Fibroblast of lung (primary cell): ENCODE results near the gene SUMF1.

Experiments
- CTCF ChIP-seq, 2 donors: IDR thresholded peaks in 1 of 2; conservative IDR thresholded peaks in 1 of 2; 1 replicate in 1 of 2; 2 replicates in 1 of 2; pipeline ENCODE4 v1.5.1; 2011 to 2012; ENCODE audit warnings: low read length in 2 of 2, control low read depth in 1 of 2, inconsistent platforms in 1 of 2, low read depth in 1 of 2, mild to moderate bottlenecking in 1 of 2
- EZH2 ChIP-seq: IDR thresholded peaks from 2 replicates; pipeline ENCODE4 v1.5.1; 2012; ENCODE audit warnings: low read length, control low read depth, mild to moderate bottlenecking; ENCODE audit errors: missing control alignments

DNA sequence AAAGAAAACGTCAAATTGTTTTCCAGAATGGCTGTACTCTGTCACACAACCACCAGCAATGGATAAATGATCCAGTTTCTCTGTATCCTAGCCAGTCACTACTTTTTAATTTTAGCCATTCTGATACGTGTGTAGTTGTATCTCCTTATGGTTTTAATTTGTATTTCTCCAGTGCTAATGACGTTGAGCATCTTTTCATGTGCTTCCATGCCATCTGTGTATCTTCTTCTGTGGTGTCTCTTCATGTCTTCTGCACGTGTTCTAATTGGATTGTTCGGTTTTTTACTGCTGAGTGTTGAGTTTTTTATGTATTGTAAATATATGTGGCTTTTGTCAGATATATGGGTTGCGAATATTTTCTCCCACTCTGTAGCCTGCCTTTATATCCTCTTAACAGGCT lies 81.9 kb downstream of the SUMF1 start:
- no peak for TF ChIP-seq CTCF (conservative IDR thresholded peaks at IDR 0.05 in 1 of 2, IDR thresholded peaks at IDR 0.05 in 1 of 2; ENCODE audit: low read depth in 1 of 2, low read length in 2 of 2)
- no peak for TF ChIP-seq EZH2
